ENCODE measurements around the gene CLEC9A. TPM values are rescaled to one million over a fixed set of nuclear protein-coding genes. Genes with fewer than 3 reads are reported as not detected.

Gene CLEC9A
- total and polyA plus RNA-seq, 2 donors (not counting 3 experiments of a cell fraction or from before 2014, with no cell fraction given): not detected

DNA sequence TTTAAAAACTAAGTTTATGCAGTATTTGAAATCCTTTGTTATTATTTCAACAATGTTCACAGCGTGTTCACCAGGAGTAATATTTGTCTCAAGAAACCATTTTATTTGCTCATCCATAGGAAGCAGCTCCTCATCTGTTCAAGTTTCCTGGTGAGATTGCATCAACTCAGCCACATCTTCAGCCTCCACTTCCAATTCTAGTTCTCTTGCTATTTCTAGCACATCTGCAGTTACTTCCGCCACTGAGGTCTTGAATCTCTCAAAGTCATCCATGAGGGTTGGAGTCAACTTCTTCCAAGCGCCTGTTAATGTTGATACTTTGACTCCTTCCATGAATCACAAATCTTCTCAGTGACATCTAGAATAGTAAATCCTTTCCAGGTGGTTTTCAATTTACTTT is 18.0 kb downstream of the CLEC9A start:
- Histone ChIP-seq H3K27me3 (ENCODE audit: control insufficient read depth in 2 of 2, insufficient read depth in 2 of 2, low read length in 2 of 2) (no peaks in the 10 kb centered on the region), H3K79me2 (ENCODE audit: control insufficient read depth, insufficient read depth, low read length) (no peaks in the 10 kb centered on the region), H2AFZ (ENCODE audit: low read depth, low read length) (no peak overlapping the region), H3K4me1 (ENCODE audit: control insufficient read depth, extremely low read depth, insufficient read depth, low read length) (no peaks in the 10 kb centered on the region), H3K9me1 (replicated peaks; ENCODE audit: control insufficient read depth, extremely low read depth, insufficient read depth, low read length) (no peaks in the 10 kb centered on the region), H3K9me3 (replicated peaks; ENCODE audit: control insufficient read depth, insufficient read depth, low read length) (no peaks in the 10 kb centered on the region), H3K36me3 (ENCODE audit: control insufficient read depth in 2 of 2, extremely low read depth in 1 of 2, insufficient read depth in 2 of 2, low read length in 2 of 2) (no peaks in the 10 kb centered on the region), H3K9ac (replicated peaks; ENCODE audit: extremely low read depth, insufficient read depth, low read length) (no peak overlapping the region), H3K4me3 (replicated peaks in 1 of 3; ENCODE audit: insufficient read depth in 1 of 3, low read depth in 1 of 3, low read length in 3 of 3) (no peak overlapping the region), H3K4me2 (ENCODE audit: insufficient read depth, low read length) (no peak overlapping the region), H4K20me1 (replicated peaks; ENCODE audit: control insufficient read depth, extremely low read depth, insufficient read depth, low read length) (no peaks in the 10 kb centered on the region), H3K27ac (ENCODE audit: insufficient read depth, low read depth, low read length) (no peak overlapping the region)
- DNase-seq (ENCODE audit: low read depth, low spot score) (no peak), FAIRE-seq (no peak)
- intact Hi-C loops (cut with micrococcal nuclease) (no loop called here), dilution Hi-C loops (cut with MboI; ENCODE audit: extremely low pct_ligation_motif_present, low sequenced_read_pairs) (no loop called here)
- BruUV-seq (replicated peaks): no TSS peak
- ChIA-PET CTCF (interaction anchor here (1.4 kb wide), 1 partner anchor 79 kb away, joined by 4 read pairs; no protein-coding TSS in a partner anchor), POLR2A (no interaction called here)
- TF ChIP-seq, protein P1, sequence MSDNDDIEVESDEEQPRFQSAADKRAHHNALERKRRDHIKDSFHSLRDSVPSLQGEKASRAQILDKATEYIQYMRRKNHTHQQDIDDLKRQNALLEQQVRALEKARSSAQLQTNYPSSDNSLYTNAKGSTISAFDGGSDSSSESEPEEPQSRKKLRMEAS (IDR thresholded peaks at IDR 0.05; ENCODE audit: insufficient read depth, insufficient read length): no peak
- TF ChIP-seq MYC (IDR thresholded peaks at IDR 0.05; ENCODE audit: low read depth, low read length) (no peak), POLR2AphosphoS5 (IDR thresholded peaks at IDR 0.05; ENCODE audit: insufficient read depth, low read depth, low read length) (no peak), CTCF (IDR thresholded peaks at IDR 0.05; ENCODE audit: extremely low read depth in 1 of 2, insufficient read depth in 1 of 2, low read depth in 1 of 2, low read length in 2 of 2) (no peak), JUN (IDR thresholded peaks at IDR 0.05; ENCODE audit: borderline replicate concordance, insufficient read depth, insufficient read length, low read depth) (no peak), EZH2 (IDR thresholded peaks at IDR 0.05; ENCODE audit: borderline replicate concordance, low read depth, low read length, severe bottlenecking) (no peak), GATA2 (IDR thresholded peaks at IDR 0.05; ENCODE audit: insufficient read depth, insufficient read length, low read depth, low read length) (no peak), POLR2A (IDR thresholded peaks at IDR 0.05; ENCODE audit: low read depth, low read length) (no peak), FOS (IDR thresholded peaks at IDR 0.05; ENCODE audit: borderline replicate concordance, insufficient read depth, low read length) (no peak)

Measured in endothelial cell of umbilical vein (primary cell).